Stimulated activated CD8-positive, alpha-beta memory T cell treated with anti-CD3 and anti-CD28 coated beads, Interleukin-15, amount 100 ng/mL, for 24 hours (primary cell): ENCODE measurements around the gene FHL2.

ENCODE experiments used
- DNase-seq: peaks from one replicate; pipeline ENCODE4 v3.0.0-alpha.2; 2020; ENCODE audit warnings: low read depth

Gene FHL2

DNA sequence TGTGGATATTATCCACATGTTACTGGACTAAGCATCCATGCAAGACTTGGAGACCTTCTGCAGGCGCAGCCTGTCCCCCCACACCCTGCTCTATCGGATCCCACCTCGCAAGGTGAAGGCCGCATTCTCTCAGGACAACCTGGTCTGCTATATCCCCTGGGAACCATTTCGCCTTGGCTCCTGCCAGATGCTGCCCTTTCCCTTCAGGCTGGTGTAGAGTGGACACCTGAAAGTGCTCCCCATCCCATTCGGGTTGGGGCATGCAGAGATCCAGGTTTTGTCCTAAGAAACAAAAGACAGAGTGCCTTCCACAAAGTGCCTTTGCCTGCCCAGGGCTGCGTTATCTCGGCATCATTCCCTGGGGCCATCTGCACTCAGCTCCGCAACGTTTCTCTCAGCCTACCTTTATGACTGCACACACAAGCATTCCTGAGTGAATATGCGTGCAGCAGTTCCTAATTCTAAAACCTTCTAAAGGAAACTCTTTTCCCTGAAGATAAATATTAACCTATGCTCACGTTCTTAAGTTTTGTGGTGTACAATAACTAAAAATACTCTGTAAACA, 20.5 kb downstream of the FHL2 start:
- no peak for DNase-seq

DNA sequence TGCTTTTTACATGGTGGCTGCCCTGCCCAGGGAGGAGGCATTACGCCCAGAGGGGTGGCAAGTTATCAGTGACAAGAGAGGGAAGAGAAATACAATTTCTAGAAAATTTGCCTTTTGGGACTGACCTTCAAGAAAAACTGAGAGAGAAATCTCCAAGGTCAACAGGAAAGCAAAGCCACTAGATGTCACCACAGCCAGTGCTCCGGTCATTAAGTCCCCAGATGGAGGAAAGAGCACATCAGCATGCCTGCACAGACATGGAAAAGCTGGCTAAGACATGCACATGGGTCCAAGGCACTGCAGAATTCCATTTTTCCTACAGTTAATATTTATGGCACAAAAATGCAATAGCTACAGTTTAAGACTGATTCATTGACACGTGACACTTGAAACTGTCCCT, 21.0 kb downstream of the FHL2 start:
- no peak for DNase-seq

DNA sequence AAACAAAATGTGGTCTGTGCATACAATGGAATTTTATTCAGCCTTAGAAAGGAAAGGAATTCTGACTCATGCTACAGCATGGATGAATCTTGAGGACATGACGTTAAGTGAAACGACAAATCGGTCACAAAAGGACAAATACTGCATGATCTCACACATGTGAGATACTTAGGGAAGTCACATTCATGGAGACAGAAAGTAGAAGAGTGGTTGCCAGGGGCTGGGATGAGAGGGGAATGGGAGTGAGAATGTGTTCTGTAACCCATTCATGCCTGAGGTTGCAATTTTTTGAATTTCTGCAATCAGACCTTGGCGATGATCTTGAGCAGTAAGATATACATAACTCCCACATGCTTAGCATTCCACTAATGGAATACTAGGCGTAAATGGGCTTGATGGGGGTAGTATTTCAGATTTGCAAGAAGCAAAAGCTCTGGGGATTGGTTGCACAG, 22.0 kb downstream of the FHL2 start:
- no peak for DNase-seq

DNA sequence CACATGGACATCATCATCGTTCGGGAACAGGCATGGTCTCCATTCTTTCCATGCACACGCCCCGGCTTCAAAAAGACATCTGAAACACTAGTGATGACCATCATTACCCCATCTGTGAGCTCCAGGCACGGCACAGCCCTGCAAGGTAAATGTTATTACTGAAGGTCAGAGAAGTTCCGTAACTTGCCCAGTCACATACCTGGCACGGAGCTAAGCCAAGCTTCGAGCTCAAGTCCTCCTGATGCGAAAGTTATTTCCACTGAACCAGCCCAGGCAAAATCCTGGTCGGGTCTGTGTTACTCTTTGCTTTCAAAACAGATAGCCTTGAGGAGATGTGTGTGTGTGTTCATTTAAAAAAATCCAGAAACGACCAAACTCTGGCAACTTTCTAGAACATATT, 22.8 kb downstream of the FHL2 start:
- no peak for DNase-seq

GRCh38 chr2:105375001-105375561, 23.8 kb downstream of the FHL2 start:
- no peak for DNase-seq

GRCh38 chr2:105373895-105374401, 24.9 kb downstream of the FHL2 start:
- no peak for DNase-seq

GRCh38 chr2:105373344-105373781, 25.5 kb downstream of the FHL2 start:
- no peak for DNase-seq

GRCh38 chr2:105371810-105372209, 27.0 kb downstream of the FHL2 start:
- DNase-seq = no peak

- DNase-seq = no peak
These were observed 27.7 kb downstream of the FHL2 start for GRCh38 chr2:105371156-105371555.

DNA sequence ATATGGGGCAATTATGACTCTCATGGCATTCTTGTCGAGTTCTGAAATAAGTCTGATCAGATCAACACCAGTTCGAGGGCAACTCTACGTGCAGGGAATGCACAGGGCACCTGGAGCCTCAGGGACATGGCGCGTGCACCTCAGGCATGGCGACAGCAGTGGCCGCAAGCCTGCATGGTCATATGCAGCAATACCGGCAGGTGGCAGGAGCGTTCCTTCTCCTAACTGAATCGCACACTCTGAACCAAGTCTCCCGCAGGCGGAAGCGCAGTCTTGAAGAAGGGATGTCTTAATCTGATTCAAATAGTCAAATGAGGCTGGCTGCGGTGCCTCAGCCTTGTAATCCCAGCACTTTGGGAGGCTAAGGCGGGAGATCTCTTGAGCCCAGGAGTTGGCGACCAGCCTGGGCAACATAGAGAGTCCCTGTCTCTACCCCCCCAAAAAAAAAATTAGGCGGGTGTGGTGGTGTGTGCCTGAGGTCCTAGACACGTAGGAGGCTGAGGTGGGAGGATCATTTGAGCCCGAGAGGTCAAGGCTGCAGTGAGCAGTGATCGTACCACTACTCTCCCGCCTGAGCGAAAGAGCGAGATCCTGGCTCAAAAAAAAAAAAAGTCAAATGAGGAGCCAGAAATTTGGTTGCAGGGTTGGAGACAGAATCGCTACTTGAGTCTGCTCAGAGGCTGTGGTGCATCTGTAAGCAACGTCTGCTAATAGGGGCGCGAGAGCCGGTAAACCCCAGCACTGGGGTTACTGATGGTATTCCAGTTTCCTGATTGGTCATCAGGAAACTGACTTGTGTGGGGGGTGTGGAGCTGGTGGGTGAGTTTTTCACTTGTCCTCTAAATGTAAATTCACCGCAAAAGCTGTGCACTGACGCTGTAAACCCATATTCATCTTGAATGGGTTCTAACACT, 28.8 kb downstream of the FHL2 start:
- DNase-seq = peak; percentile 57

- DNase-seq = no peak
These were observed 30.0 kb downstream of the FHL2 start for GRCh38 chr2:105368759-105369408.

DNA sequence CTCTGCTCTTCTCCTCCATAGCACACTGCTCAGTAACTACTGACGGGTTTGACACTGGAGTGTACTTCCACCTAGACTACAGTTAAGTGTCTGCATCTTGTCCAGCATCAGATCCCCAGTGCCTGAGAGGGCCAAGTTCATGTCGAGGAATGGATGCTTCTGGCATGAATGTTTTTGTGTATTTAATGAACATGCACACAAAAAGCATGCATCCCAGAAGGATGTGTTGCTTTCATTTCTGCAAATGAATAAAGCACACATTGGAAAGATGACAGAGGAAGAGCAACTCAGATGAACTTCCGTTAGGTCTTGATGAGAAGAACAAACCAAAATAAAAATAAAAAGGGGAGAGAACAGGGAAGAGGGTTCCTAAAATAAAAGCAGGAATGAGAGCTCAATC, 33.6 kb downstream of the FHL2 start:
- DNase-seq = no peak

GRCh38 chr2:105364436-105365139, 34.3 kb downstream of the FHL2 start:
- no peak for DNase-seq

DNA sequence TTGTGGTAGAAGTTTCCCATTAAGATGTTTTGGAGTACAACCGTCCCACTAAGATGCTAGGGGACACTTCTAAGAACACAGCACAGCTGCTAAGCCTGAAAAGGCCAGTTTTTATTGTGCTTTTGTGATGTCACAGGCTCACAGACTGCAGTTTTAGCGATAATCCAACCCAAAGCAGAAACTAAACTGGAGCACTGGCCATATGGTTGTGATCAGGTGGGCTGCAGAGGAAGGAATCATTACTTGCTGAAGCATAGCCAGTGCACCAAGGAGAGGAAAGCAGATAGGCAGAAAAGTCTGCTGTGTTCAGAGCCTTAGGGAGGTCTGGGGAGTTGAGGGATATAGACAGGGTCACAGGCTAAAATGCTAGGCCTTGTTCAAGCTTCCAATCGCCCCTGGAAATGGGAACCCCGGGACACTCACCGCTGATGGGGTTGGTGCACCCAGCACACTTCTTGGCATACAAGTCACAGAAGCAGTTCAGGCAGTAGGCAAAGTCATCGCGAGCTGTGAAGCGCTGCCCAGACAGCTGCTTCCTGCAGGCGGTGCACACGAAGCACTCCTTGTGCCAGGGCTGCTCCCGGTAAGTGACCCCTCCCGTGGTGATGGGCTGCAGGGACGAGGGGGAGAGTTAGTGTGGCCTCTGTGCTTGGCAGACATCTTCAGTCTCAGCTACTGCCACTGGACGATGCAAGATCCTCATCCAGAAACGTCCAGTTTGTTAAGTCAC, 35.8 kb downstream of the FHL2 start:
- DNase-seq = no peak

- no peak for DNase-seq
These were observed 37.6 kb downstream of the FHL2 start for GRCh38 chr2:105361102-105361889.

- no peak for DNase-seq
These were observed 40.3 kb downstream of the FHL2 start for GRCh38 chr2:105358593-105358992.

DNA sequence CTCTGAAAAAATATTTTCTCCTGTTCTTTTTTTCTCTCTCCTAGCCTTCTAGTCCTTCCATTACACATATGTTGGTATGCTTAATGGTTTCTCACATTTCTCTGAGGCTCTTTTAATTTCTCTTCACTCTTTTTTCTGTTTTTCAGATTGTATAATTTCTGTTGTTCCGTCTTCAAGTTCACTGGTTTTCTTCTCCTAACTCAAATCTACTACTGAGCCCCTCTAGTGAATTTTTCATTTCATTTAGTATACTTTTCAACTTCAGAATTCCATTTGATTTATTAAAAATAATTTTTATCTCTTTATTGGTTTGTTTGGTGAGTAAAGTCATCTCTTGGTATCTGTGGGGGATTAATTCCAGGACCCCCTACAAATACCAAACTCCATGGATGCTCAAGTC, 41.7 kb downstream of the FHL2 start:
- DNase-seq = no peak

GRCh38 chr2:105344704-105345345, 54.0 kb downstream of the FHL2 start:
- DNase-seq = no peak

DNA sequence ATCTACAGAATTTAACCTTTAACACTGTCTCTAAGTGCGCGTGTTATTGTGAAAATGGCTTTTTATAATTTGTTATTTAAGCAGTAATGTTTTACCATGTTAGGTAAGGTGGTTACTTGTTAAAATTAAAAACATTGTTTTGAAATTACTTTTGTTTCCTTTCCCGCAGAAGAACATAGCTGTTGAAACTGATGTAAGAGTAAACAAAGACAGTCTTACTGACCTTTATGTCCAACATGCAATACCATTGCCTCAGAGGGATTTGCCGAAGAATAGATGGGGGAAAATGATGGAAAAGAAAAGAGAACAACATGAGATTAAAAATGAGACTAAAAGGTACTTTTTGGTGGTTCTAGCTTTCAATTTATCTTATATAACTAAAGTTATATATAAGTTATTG, 59.4 kb downstream of the FHL2 start:
- DNase-seq = no peak

GRCh38 chr2:105338020-105338385, 60.8 kb downstream of the FHL2 start:
- no peak for DNase-seq
